GM23248 (cell line): Measurements from ENCODE around the gene KLHL30. TPM values are rescaled to one million over a fixed set of nuclear protein-coding genes. Genes with fewer than 3 reads are reported as not detected.

Source experiments
- DNase-seq: peaks from one replicate; pipeline ENCODE4 v3.0.0-alpha.2; 2015
- H2AFZ ChIP-seq: fragments of 200-600 bp; sonication (generic); 2 replicates; pipeline ENCODE4 v1.6.1; 2016; ENCODE audit warnings: antibody characterized with exemption
- H3F3A ChIP-seq: fragments of 200-600 bp; sonication (generic); 2 replicates; pipeline ENCODE4 v1.6.1; 2016; ENCODE audit warnings: mild to moderate bottlenecking, antibody characterized with exemption, mixed run types; ENCODE audit not compliant: insufficient read depth
- H3K27ac ChIP-seq: fragments of 200-600 bp; sonication (generic); 2 replicates; pipeline ENCODE4 v1.5.1; 2016; ENCODE audit warnings: mild to moderate bottlenecking
- H3K27me3 ChIP-seq: fragments of 200-600 bp; sonication (generic); replicated peaks from 2 replicates; pipeline ENCODE4 v1.6.1; 2016; ENCODE audit warnings: mild to moderate bottlenecking; ENCODE audit not compliant: insufficient read depth
- H3K36me3 ChIP-seq: fragments of 200-600 bp; sonication (generic); 2 replicates; pipeline ENCODE4 v1.6.1; 2016; ENCODE audit warnings: low read depth, mild to moderate bottlenecking
- H3K4me1 ChIP-seq: fragments of 200-600 bp; sonication (generic); 2 replicates; pipeline ENCODE4 v1.6.1; 2016; ENCODE audit warnings: mild to moderate bottlenecking; ENCODE audit not compliant: insufficient read depth
- H3K4me2 ChIP-seq: fragments of 200-600 bp; sonication (generic); one replicate; pipeline ENCODE4 v1.6.1; 2016; ENCODE audit warnings: mild to moderate bottlenecking; ENCODE audit not compliant: unreplicated experiment
- H3K4me3 ChIP-seq: fragments of 200-600 bp; sonication (generic); 2 replicates; pipeline ENCODE4 v1.5.1; 2016; ENCODE audit warnings: mild to moderate bottlenecking
- H3K79me2 ChIP-seq: fragments of 200-600 bp; sonication (generic); 2 replicates; pipeline ENCODE4 v1.6.1; 2016; ENCODE audit warnings: mild to moderate bottlenecking; ENCODE audit not compliant: insufficient read depth
- H3K9ac ChIP-seq: fragments of 200-600 bp; sonication (generic); 2 replicates; pipeline ENCODE4 v1.6.1; 2016; ENCODE audit warnings: mild to moderate bottlenecking
- H3K9me2 ChIP-seq: fragments of 200-600 bp; sonication (generic); 2 replicates; pipeline ENCODE4 v1.6.1; 2016; ENCODE audit warnings: mixed run types, mild to moderate bottlenecking, moderate library complexity; ENCODE audit not compliant: insufficient read depth
- H3K9me3 ChIP-seq: fragments of 200-600 bp; sonication (generic); one replicate; pipeline ENCODE4 v1.6.1; 2017; ENCODE audit warnings: low read depth
- H4K20me1 ChIP-seq: fragments of 200-600 bp; sonication (generic); 2 replicates; pipeline ENCODE4 v1.6.0; 2016; ENCODE audit not compliant: insufficient read depth
- EZH2 ChIP-seq: fragments of 200-600 bp; sonication (generic); IDR thresholded peaks from 2 replicates; pipeline ENCODE4 v1.6.1; 2018; ENCODE audit warnings: antibody characterized with exemption, mild to moderate bottlenecking; ENCODE audit not compliant: insufficient read depth, poor library complexity, severe bottlenecking
- EZH2phosphoT487 ChIP-seq: fragments of 200-600 bp; sonication (generic); IDR thresholded peaks from 2 replicates; pipeline ENCODE4 v1.6.1; 2018; ENCODE audit warnings: antibody characterized with exemption, moderate library complexity, mild to moderate bottlenecking, low read depth; ENCODE audit not compliant: insufficient read depth
- WGBS, 2 experiments: methylation state at CpG; one replicate each; pipeline ENCODE4 v1.1.6; 2015 to 2017; ENCODE audit warnings: low lambda C conversion rate in 2 of 2, low coverage in 1 of 2; ENCODE audit errors: missing lambda C conversion rate in 2 of 2; 5-methylcytosine and 5-hydroxymethylcytosine counted together
- in situ Hi-C: fragments of 300-500 bp; cut with MboI; formaldehyde crosslinking; loops from 2 replicates; pipeline ENCODE4 v1.15.0; 2020
- polyA plus RNA-seq: library from polyadenylated mRNA; unstranded; fragments of >200 nt; fragmentation: Nextera tagmentation; extraction: Ambion mirVana; gene quantifications from 2 replicates; pipeline ENCODE4 v1.2.1, GENCODE V29; 2016
- total RNA-seq: library from RNA; depleted of rRNA; stranded (reverse); fragments of >200 nt; shearing (Covaris generic); gene quantifications from 2 replicates; pipeline ENCODE4 v1.2.3, GENCODE V29; 2014

Gene KLHL30
- total and polyA plus RNA-seq, 2 experiments from 2014 or later, result 0.05 to 0.11 TPM

GRCh38 chr2:238123218-238123971 lies 15.1 kb upstream of the KLHL30 start:
- H3K36me3 ChIP-seq, result no peaks in the 10 kb centered on the region
- no peak for TF ChIP-seq EZH2phosphoT487
- no peak overlapping the region for H3K27ac ChIP-seq
- in situ Hi-C loops, result no loop called here
- H3K4me3 ChIP-seq, result no peak overlapping the region
- H3K27me3 ChIP-seq, result no peaks in the 10 kb centered on the region
- no peak for DNase-seq
- H4K20me1 ChIP-seq, result no peaks in the 10 kb centered on the region
- 63 to 65% methylated on average over 22 of the region's 22 CpGs for WGBS, 2 experiments
- H2AFZ ChIP-seq, result no peak overlapping the region
- no peaks in the 10 kb centered on the region for H3K4me1 ChIP-seq
- no peaks in the 10 kb centered on the region for H3K9me3 ChIP-seq
- H3K9ac ChIP-seq, result no peak overlapping the region
- H3K4me2 ChIP-seq, result no peak overlapping the region
- H3F3A ChIP-seq, result no peaks in the 10 kb centered on the region
- no peaks in the 10 kb centered on the region for H3K79me2 ChIP-seq
- H3K9me2 ChIP-seq, result no peaks in the 10 kb centered on the region

- H3K27ac ChIP-seq, result no peak overlapping the region
- no peak overlapping the region for H3K4me2 ChIP-seq
- H3F3A ChIP-seq, result no peaks in the 10 kb centered on the region
- no peak for TF ChIP-seq EZH2
- no peak for TF ChIP-seq EZH2phosphoT487
- no peaks in the 10 kb centered on the region for H3K36me3 ChIP-seq
- H3K9me3 ChIP-seq, result no peaks in the 10 kb centered on the region
- in situ Hi-C loops, result no loop called here
- H2AFZ ChIP-seq, result no peak overlapping the region
- H3K79me2 ChIP-seq, result no peaks in the 10 kb centered on the region
- no peaks in the 10 kb centered on the region for H3K4me1 ChIP-seq
- no peak overlapping the region for H3K9ac ChIP-seq
- no peaks in the 10 kb centered on the region for H3K9me2 ChIP-seq
- H3K4me3 ChIP-seq, result no peak overlapping the region
- H4K20me1 ChIP-seq, result no peaks in the 10 kb centered on the region
- WGBS, 2 experiments, result 50 to 53% methylated on average over 14 of the region's 14 CpGs
- no peak for DNase-seq
- no peaks in the 10 kb centered on the region for H3K27me3 ChIP-seq
Measured at GRCh38 chr2:238123991-238124470, 14.4 kb upstream of the KLHL30 start.

DNA sequence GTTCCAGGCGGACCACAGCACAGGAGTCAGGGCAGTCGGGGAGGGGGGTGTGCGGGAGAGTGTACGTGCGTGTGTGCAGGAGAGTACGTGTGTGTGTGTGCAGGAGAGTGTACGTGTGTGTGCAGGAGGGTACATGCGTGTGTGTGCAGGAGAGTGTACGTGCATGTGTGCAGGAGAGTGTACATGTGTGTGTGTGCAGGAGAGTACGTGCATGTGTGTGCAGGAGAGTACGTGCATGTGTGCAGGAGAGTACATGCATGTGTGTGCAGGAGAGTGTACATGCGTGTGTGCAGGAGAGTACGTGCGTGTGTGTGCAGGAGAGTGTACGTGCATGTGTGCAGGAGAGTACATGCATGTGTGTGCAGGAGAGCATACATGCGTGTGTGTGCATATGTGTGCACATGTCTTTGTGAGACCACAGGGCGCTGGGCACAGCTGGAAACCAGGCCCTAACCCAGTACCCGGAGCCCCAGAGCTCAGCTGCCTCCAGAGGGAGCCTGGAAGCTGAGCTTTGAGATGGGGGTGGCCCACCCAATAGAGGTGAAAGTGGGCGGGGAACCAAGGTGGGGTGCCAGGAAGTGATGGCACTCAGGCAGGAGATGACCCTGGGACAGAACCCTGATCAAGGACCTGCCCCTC lies 13.9 kb upstream of the KLHL30 start:
- no peak overlapping the region for H3K4me3 ChIP-seq
- no peak for TF ChIP-seq EZH2phosphoT487
- TF ChIP-seq EZH2, result no peak
- H3K4me2 ChIP-seq, result no peak overlapping the region
- H3K27me3 ChIP-seq, result no peaks in the 10 kb centered on the region
- 73 to 79% methylated on average over 13 to 19 of the region's 19 CpGs for WGBS, 2 experiments
- no peaks in the 10 kb centered on the region for H4K20me1 ChIP-seq
- no peak overlapping the region for H2AFZ ChIP-seq
- H3K4me1 ChIP-seq, result no peaks in the 10 kb centered on the region
- H3K9me2 ChIP-seq, result no peaks in the 10 kb centered on the region
- H3F3A ChIP-seq, result no peaks in the 10 kb centered on the region
- H3K9ac ChIP-seq, result no peak overlapping the region
- no peak for DNase-seq
- H3K79me2 ChIP-seq, result no peaks in the 10 kb centered on the region
- no peak overlapping the region for H3K27ac ChIP-seq
- no peaks in the 10 kb centered on the region for H3K9me3 ChIP-seq
- no peaks in the 10 kb centered on the region for H3K36me3 ChIP-seq
- in situ Hi-C loops, result no loop called here

DNA sequence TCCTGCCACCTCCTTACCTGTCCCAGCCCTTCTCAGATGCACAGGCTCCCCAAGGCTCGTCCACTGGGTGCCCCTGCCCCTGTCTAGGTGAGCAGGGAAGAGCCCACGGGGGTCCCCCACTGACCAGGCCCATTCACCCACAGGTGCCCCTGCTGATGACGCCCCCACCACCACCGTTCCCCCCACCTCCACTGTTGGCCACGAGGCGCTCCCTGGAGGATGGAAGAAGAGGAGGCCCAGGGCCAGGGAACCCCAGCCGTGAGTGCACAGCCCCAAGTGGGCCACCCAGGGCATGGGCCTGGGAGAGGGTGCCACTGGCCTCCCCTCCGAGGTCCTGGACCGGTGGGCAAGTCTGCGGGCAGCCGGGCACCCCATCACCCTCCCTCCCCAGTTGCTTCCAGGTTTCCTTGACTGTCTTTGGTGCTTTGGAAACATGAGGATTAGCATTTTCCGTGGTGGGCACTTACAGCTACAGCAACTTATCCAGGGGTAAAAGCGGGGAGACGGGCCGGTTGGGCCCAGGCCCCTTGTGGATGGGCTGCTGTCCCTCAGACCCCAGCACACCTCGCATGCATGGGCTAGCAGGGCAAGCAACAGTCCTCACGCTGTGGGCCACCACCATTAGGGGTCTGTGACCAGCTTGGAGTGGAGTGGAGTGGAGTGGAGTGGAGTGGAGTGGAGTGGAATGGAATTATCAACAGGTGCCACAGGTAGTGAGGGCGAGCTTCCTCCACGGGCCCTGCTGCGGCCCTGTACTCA lies 13.2 kb upstream of the KLHL30 start:
- Histone ChIP-seq H3K27ac (no peak overlapping the region), H3K79me2 (no peaks in the 10 kb centered on the region), H3K27me3 (no peaks in the 10 kb centered on the region), H2AFZ (no peak overlapping the region), H3K9ac (no peak overlapping the region), H3K4me3 (no peak overlapping the region), H3K36me3 (no peaks in the 10 kb centered on the region), H3K9me2 (no peaks in the 10 kb centered on the region), H3K4me2 (no peak overlapping the region), H3K9me3 (no peaks in the 10 kb centered on the region), H3K4me1 (no peaks in the 10 kb centered on the region), H4K20me1 (no peaks in the 10 kb centered on the region), H3F3A (no peaks in the 10 kb centered on the region)
- 77 to 85% methylated on average over 16 to 19 of the region's 20 CpGs for WGBS, 2 experiments
- TF ChIP-seq EZH2 (no peak), EZH2phosphoT487 (no peak)
- no peak for DNase-seq
- in situ Hi-C loops, result no loop called here
